Calu3 (cell line): ENCODE measurements around the gene TRIM38. TPM values are rescaled to one million over a fixed set of nuclear protein-coding genes. Genes with fewer than 3 reads are reported as not detected.

Experiments used
- BruUV-seq: library from RNA; stranded (reverse); fragments of 400-500 nt; replicated peaks from 2 replicates; lab custom pipeline; 2021; lab: Mats Ljungman, UMichigan
- CTCF ChIA-PET: fragments of 300-600 bp; sonication (Branson Sonifier 250); formaldehyde crosslinking; loops from one replicate; lab custom pipeline; 2022; ENCODE audit warnings: antibody characterized with exemption; lab: Charles Lee
- DNase-seq: peaks from one replicate; pipeline ENCODE4 v3.0.0; 2022
- H3K27ac Mint-ChIP-seq: one replicate; pipeline ENCODE4 v1.8.0; 2022; ENCODE audit warnings: mixed read lengths; ENCODE audit not compliant: unreplicated experiment
- H3K27me3 Mint-ChIP-seq: one replicate; pipeline ENCODE4 v1.8.0; 2022; ENCODE audit warnings: mixed read lengths; ENCODE audit not compliant: unreplicated experiment
- H3K36me3 Mint-ChIP-seq: one replicate; pipeline ENCODE4 v1.8.0; 2022; ENCODE audit warnings: mild to moderate bottlenecking, moderate library complexity, mixed read lengths; ENCODE audit not compliant: insufficient read depth, unreplicated experiment
- H3K4me1 Mint-ChIP-seq: one replicate; pipeline ENCODE4 v1.8.0; 2022; ENCODE audit warnings: mild to moderate bottlenecking, low read depth, mixed read lengths; ENCODE audit not compliant: unreplicated experiment
- H3K4me3 Mint-ChIP-seq: one replicate; pipeline ENCODE4 v1.8.0; 2022; ENCODE audit warnings: mild to moderate bottlenecking, low read depth, moderate library complexity, mixed read lengths; ENCODE audit not compliant: unreplicated experiment
- H3K9me3 Mint-ChIP-seq: one replicate; pipeline ENCODE4 v1.8.0; 2022; ENCODE audit warnings: low read depth, mixed read lengths; ENCODE audit not compliant: unreplicated experiment
- intact Hi-C: fragments of 100-400 bp; cut with micrococcal nuclease; formaldehyde crosslinking; loops from one replicate; pipeline ENCODE4 v1.10.0; 2022; ENCODE audit not compliant: unreplicated experiment
- total RNA-seq: library from RNA; stranded (reverse); gene quantifications from 2 replicates; pipeline ENCODE4 v1.2.3, GENCODE V29; 2022
- TF ChIP-seq, protein P1 (sequence below): fragments of 200-600 bp; IDR thresholded peaks from one replicate; pipeline ENCODE4 v1.8.0; 2022; ENCODE audit warnings: antibody characterized with exemption; ENCODE audit not compliant: unreplicated experiment

Gene TRIM38
- total RNA-seq, 1 experiment from 2014 or later = 20.6 TPM

DNA sequence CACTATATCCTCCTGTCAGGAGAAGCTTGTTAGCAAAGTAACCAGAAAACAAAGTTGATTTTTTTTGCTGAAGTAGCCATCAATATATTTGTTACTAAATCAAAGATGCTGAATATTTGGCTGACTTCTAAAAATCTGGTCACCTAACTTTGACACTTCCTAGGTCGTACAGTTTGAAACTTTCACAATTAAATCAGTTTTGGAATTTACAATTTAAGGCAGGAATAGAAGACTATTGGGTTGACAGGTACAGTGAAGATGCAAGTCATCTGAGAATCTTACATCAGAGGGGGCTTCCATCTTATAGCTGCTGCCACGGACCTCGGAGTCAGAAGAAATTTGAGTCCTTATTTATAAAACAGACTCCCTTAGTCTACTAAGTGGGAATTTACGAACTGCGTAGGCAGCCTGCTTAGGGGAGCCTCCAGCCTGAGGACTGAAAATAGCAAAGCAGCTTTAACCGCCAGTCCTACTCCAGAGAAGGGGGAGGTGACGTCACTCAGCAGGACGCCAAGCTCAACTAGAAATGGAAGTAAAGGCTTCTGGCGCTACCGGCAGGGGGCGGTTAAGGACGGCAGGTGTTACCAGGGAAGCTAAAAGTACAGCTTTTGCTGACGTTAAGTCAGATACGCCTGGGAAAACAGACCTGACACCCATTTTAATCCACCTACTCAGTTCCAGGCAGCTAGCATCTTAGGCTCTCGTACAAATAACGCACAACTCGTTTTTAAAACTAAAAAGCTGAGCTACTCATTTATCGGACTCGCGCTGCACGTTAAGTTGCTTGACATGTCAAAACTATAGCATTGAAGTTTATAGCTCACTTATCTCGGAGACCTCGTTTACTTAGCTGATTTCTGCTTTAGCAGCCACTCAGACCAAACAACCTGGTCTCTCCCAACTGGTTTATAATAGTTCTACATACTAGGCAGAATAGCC lies 63.6 kb downstream of the TRIM38 start:
- peak overlapping the region; percentile 80 for H3K4me3 Mint-ChIP-seq

DNA sequence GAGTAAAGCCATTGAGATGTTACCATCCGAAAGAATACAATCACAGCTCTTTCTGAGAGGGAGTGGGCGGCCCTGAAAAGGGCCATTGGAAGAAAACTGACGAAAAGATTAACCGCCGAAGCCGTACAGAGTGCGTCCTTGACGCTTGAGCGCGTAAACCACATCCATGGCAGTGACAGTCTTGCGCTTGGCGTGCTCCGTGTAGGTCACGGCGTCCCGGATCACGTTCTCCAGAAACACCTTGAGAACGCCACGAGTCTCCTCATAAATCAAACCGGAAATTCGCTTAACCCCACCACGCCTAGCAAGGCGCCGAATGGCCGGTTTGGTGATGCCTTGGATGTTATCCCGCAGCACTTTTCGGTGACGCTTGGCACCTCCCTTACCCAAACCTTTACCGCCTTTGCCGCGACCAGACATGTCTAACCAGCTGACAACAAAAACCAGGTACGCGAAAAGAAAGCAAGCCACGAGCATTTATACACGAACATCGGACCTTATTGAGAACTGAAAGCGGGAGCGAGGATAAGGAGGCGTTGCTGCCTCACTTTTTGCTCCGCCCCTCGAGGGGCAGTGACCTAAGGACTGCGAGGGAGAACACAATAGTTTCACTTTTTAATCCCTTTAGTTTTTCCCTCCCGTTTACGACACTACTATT lies 64.4 kb downstream of the TRIM38 start:
- DNase-seq = peak; percentile 97
- no peaks in the 10 kb centered on the region for H3K9me3 Mint-ChIP-seq
- peaks cover 71% of the 10 kb centered on the region for H3K36me3 Mint-ChIP-seq
- H3K27me3 Mint-ChIP-seq = peaks cover 13% of the 10 kb centered on the region
- peak overlapping the region; percentile 80 for H3K4me3 Mint-ChIP-seq
- intact Hi-C loops = no loop called here
- peaks cover 80% of the 10 kb centered on the region for H3K4me1 Mint-ChIP-seq
- TF ChIP-seq, protein P1, sequence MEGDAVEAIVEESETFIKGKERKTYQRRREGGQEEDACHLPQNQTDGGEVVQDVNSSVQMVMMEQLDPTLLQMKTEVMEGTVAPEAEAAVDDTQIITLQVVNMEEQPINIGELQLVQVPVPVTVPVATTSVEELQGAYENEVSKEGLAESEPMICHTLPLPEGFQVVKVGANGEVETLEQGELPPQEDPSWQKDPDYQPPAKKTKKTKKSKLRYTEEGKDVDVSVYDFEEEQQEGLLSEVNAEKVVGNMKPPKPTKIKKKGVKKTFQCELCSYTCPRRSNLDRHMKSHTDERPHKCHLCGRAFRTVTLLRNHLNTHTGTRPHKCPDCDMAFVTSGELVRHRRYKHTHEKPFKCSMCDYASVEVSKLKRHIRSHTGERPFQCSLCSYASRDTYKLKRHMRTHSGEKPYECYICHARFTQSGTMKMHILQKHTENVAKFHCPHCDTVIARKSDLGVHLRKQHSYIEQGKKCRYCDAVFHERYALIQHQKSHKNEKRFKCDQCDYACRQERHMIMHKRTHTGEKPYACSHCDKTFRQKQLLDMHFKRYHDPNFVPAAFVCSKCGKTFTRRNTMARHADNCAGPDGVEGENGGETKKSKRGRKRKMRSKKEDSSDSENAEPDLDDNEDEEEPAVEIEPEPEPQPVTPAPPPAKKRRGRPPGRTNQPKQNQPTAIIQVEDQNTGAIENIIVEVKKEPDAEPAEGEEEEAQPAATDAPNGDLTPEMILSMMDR = no peak
- H3K27ac Mint-ChIP-seq = peak overlapping the region; percentile 100
- TSS peak; percentile 78 for BruUV-seq
- CTCF ChIA-PET = interaction anchor here (0.6 to 3.3 kb wide), 16 partner anchors 10 to 385 kb away, joined by 3 to 28 read pairs (median 6); partner anchors contain the start of gene HFE

More for the DNA sequence above, 63.6 kb downstream of the TRIM38 start:
- Mint-ChIP-seq H3K4me1 (peaks cover 72% of the 10 kb centered on the region), H3K27ac (peak overlapping the region; percentile 100), H3K36me3 (peaks cover 71% of the 10 kb centered on the region), H3K9me3 (no peaks in the 10 kb centered on the region), H3K27me3 (peaks cover 13% of the 10 kb centered on the region)
- TF ChIP-seq, protein P1 = peak; percentile 93
- intact Hi-C loops = no loop called here
- DNase-seq = peak; percentile 98
- no TSS peak for BruUV-seq
- CTCF ChIA-PET = interaction anchor here (0.6 to 3.3 kb wide), 19 partner anchors 9 to 1152 kb away, joined by 3 to 28 read pairs (median 5); partner anchors contain the start of gene HFE

DNA sequence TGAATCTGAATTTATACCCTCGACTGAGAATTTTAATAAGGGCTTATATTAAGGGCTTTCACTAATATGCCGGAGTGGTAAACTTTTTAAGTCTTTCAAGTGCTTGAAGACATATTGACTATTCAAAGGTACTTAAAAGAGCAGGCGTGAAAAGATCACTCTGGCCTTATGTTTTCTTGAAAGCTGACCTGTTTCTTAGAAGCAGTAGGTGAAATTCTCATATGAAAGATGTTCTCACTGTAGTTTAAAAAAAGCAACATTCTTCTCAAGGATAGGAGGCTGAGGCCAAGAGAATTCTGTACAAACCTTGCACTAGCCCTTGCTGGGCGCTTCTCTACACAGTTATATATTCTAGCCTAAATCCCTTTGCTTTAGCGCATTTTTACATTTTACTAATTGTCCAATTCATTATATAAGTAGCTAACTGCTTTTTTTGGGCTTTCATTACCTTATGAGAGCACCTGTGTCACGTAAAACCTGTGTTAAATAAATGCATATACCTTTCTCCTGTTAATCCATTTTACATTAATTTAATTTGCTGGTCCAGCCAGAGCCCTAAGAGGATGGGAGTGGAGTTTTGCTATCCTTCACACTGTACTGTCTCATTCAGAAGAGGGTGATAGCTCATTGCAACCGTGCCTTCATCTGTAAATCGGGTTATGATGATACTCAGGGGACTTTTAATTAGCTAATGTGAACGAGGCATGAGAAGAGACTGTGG lies 65.0 kb downstream of the TRIM38 start:
- TSS peak; percentile 22 for BruUV-seq
- H3K27ac Mint-ChIP-seq = peak overlapping the region; percentile 100
- no peak for DNase-seq
- peaks cover 13% of the 10 kb centered on the region for H3K27me3 Mint-ChIP-seq
- H3K9me3 Mint-ChIP-seq = no peaks in the 10 kb centered on the region
- CTCF ChIA-PET = interaction anchor here (2.1 to 3.3 kb wide), 3 partner anchors 21 to 69 kb away, joined by 4 to 8 read pairs (median 7); no protein-coding TSS in a partner anchor
- peaks cover 72% of the 10 kb centered on the region for H3K36me3 Mint-ChIP-seq
- H3K4me3 Mint-ChIP-seq = peak overlapping the region; percentile 80
- peaks cover 84% of the 10 kb centered on the region for H3K4me1 Mint-ChIP-seq
- TF ChIP-seq, protein P1 = no peak
- intact Hi-C loops = no loop called here

DNA sequence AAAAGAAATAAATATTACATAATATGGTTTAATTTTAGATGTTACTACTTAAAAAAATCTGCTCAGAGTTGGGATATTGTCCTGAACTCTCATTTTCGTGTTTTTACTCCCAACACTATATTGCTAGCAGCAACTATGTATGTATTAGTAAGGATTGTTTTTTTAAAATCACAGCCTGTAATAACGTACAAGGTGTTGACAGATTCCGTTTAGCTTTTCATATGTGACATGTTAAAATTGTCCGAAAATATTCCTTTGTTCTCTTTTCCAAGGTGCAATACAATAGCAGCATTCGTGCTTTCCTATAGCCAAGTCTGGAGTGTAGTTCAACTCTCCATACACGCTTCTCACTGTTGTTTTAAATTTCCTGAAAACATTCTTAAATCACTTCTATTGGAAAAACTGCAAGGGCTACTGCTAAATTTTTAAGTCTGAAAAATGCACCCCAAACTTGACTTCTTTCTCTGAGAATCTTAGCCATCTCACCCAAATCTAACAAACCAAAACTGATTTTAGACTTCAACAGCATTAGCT lies 65.7 kb downstream of the TRIM38 start:
- Mint-ChIP-seq H3K9me3 (no peaks in the 10 kb centered on the region), H3K27ac (peak overlapping the region; percentile 100), H3K4me3 (peak overlapping the region; percentile 53), H3K4me1 (peaks cover 90% of the 10 kb centered on the region), H3K36me3 (peaks cover 78% of the 10 kb centered on the region), H3K27me3 (peaks cover 13% of the 10 kb centered on the region)
- no peak for DNase-seq
- BruUV-seq = no TSS peak
- TF ChIP-seq, protein P1 = no peak
- intact Hi-C loops = no loop called here
- CTCF ChIA-PET = no interaction called here
